Measurements from ENCODE around the gene EDN3. TPM values are rescaled to one million over a fixed set of nuclear protein-coding genes. Genes with fewer than 3 reads are reported as not detected.
"Not testable (repeated sequence)": the region's sequence is repeated elsewhere in the genome, so short reads cannot be mapped to it uniquely, and the experiment has no call there.

EDN3 gene
- total RNA-seq, 2 donors from 2014 or later, result 60.6 to 63.1 TPM

- intact Hi-C loops (cut with DNase I, micrococcal nuclease), result no loop called here
- DNase-seq, result no peak
- ATAC-seq, result no peak
Observed at GRCh38 chr20:59352990-59353389, 52.6 kb downstream of the EDN3 start.

GRCh38 chr20:59354460-59354859 is 54.0 kb downstream of the EDN3 start:
- intact Hi-C loops (cut with DNase I, micrococcal nuclease), result no loop called here
- DNase-seq, result no peak
- no peak for ATAC-seq

GRCh38 chr20:59355242-59355641 is 54.8 kb downstream of the EDN3 start:
- ATAC-seq (no peak), DNase-seq (no peak)
- intact Hi-C loops (cut with DNase I, micrococcal nuclease), result no loop called here

- DNase-seq (no peak), ATAC-seq (peak; percentile 53)
- intact Hi-C loops (cut with DNase I, micrococcal nuclease), result no loop called here
Observed at GRCh38 chr20:59356662-59357165, 56.3 kb downstream of the EDN3 start.

GRCh38 chr20:59358793-59359192 is 58.4 kb downstream of the EDN3 start:
- intact Hi-C loops (cut with DNase I, micrococcal nuclease); ATAC-seq; DNase-seq: not testable (repeated sequence)

DNA sequence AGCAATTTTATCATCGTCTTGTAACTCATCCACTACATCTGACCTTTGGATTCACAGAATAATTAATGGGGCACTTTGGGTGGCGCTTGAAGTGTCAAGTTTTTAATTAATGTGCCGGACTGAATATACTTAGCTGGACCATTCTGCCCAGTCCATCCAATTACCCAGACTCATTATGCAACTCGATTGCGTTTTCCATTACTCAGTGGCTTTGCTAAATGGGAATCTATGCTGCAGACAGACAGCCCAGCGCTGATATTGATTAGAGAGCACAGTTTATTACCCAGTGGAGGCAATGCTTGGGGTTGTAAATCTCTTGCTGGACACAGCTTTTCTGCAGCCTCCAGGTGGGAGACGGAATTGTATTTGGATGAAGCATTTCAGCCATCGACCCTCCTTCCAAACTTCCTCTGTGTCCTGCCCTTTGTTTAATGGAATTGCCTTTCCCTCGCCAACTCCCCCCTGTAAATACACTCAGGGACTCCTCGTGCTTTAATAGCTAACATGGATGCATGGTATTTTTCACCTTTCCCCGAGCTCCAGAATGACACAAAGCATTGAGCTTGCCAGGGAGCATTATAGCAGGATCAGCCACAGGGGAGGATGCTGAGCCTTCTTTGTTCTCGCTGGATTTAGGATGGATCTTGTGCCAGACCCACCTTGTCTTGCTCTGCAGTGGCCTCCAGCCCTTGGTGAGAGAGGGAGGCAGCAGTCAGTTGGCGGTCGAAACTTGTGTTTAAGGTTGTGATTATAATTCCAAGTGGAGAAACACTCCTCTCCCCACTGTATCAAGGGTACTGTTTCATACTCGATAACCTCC is 59.7 kb downstream of the EDN3 start:
- DNase-seq (no peak), ATAC-seq (no peak)
- intact Hi-C loops (cut with DNase I, micrococcal nuclease), result no loop called here

DNA sequence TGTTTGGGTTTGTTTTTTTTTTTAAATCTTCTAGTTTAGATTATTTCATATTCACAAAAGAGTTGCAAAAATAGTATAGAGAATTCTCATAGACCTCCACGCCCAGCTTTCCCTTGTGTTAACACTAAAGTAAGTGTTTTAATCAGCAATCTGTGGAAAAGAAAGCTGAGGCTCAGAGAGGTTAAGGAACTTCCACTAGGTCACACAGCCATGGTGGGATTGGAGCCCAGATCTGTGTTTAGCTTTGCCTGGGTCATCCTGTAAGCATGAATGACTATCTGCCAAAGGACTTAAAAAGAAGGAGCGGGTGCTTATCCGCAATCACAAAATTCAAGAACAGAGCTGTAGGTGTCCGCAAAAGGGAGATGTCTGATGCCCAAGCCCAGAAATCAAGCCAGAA is 60.5 kb downstream of the EDN3 start:
- no peak for DNase-seq
- no peak for ATAC-seq
- intact Hi-C loops (cut with DNase I, micrococcal nuclease), result no loop called here

DNA sequence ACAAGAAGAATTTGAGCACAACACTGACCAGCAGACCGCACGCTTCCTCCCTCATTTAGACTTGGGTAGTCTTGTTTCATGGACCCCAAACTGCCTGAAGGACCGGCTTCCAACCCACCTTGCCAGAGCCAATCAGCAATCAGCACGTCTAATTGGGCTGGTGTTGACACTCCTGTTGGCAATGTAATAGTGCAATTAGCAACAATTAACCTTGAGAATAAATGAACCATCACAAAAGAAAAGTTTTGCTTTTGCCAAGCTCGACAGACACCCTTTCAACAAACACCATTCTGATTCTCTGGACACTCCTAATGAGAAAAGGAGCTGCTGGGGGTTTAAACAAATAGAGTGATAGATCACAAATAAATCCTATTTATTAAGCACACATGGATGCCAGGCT is 61.0 kb downstream of the EDN3 start:
- DNase-seq (no peak), ATAC-seq (no peak)
- intact Hi-C loops (cut with DNase I, micrococcal nuclease), result no loop called here

- ATAC-seq (no peak), DNase-seq (no peak)
- intact Hi-C loops (cut with DNase I, micrococcal nuclease), result no loop called here
Observed at GRCh38 chr20:59363101-59363500, 62.7 kb downstream of the EDN3 start.

- intact Hi-C loops (cut with DNase I, micrococcal nuclease), result no loop called here
- DNase-seq (no peak), ATAC-seq (no peak)
Observed at GRCh38 chr20:59364611-59365010, 64.2 kb downstream of the EDN3 start.

- ATAC-seq, result no peak
Observed at GRCh38 chr20:59365611-59366285, 65.3 kb downstream of the EDN3 start.

DNA sequence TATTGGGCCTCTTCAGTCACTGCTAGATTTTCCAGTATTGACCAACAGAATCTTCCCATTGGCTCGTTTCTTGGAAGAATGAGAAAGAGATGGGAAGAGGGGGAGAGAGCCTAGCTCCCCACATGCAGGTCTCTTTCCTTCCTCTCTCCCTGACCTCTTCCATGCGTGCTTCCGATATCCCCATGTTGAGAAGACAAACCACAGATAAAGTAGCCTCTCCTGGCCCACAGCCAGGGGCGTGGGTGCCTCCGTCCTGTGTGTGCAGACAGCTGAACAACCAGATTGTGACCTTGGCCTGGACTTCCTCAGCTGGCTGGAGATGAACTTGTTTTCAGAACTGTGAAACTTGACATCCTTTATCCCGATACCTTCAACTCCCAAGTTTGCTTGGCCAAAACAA is 71.0 kb downstream of the EDN3 start:
- ATAC-seq, result no peak
- no peak for DNase-seq
- intact Hi-C loops (cut with DNase I, micrococcal nuclease), result no loop called here

More at GRCh38 chr20:59365611-59366285, 65.3 kb downstream of the EDN3 start:
- intact Hi-C loops (cut with DNase I, micrococcal nuclease), result no loop called here
- no peak for DNase-seq

GRCh38 chr20:59374261-59374660 is 73.8 kb downstream of the EDN3 start:
- intact Hi-C loops (cut with DNase I, micrococcal nuclease), result no loop called here
- ATAC-seq (no peak), DNase-seq (no peak)

GRCh38 chr20:59375541-59375940 is 75.1 kb downstream of the EDN3 start:
- DNase-seq (no peak), ATAC-seq (no peak)
- intact Hi-C loops (cut with DNase I, micrococcal nuclease), result no loop called here

Other genes starting within 250 kb of the EDN3 start
- gene ZNF831, start 136.8 kb upstream of the EDN3 start, total RNA-seq, result under 1 TPM; 0.15 to 0.61 TPM